Activated naive CD4-positive, alpha-beta T cell treated with anti-CD3 and anti-CD28 coated beads for 36 hours (primary cell): ENCODE data around the gene MYO18B. TPM values are rescaled to one million over a fixed set of nuclear protein-coding genes. Genes with fewer than 3 reads are reported as not detected.

ENCODE experiments used
- CTCF ChIA-PET: fragments of 350-600 bp; sonication (Branson Sonifier 250); formaldehyde crosslinking; loops from one replicate; lab custom pipeline; 2021; ENCODE audit warnings: antibody characterized with exemption; lab: Charles Lee
- DNase-seq: peaks from one replicate; pipeline ENCODE4 v3.0.0-alpha.2; 2020
- H3K27ac Mint-ChIP-seq: one replicate; pipeline ENCODE4 v1.8.0; 2021; ENCODE audit warnings: mild to moderate bottlenecking, mixed read lengths
- H3K27me3 Mint-ChIP-seq: one replicate; pipeline ENCODE4 v1.8.0; 2021; ENCODE audit warnings: low read depth, mixed read lengths
- H3K36me3 Mint-ChIP-seq: one replicate; pipeline ENCODE4 v1.8.0; 2021; ENCODE audit warnings: low read depth, mixed read lengths
- H3K4me1 Mint-ChIP-seq: one replicate; pipeline ENCODE4 v1.8.0; 2021; ENCODE audit warnings: low read depth, mixed read lengths
- H3K4me3 Mint-ChIP-seq: one replicate; pipeline ENCODE4 v1.8.0; 2021; ENCODE audit warnings: mild to moderate bottlenecking, moderate library complexity, mixed read lengths
- H3K9me3 Mint-ChIP-seq: one replicate; pipeline ENCODE4 v1.8.0; 2021; ENCODE audit warnings: mixed read lengths
- intact Hi-C: fragments of 100-400 bp; cut with micrococcal nuclease; formaldehyde crosslinking; loops from one replicate; pipeline ENCODE4 v1.15.1; 2023
- total RNA-seq, 2 experiments: library from RNA; stranded (reverse); gene quantifications; one replicate each; pipeline ENCODE4 v1.2.3, GENCODE V29; 2021

Gene MYO18B, protein sequence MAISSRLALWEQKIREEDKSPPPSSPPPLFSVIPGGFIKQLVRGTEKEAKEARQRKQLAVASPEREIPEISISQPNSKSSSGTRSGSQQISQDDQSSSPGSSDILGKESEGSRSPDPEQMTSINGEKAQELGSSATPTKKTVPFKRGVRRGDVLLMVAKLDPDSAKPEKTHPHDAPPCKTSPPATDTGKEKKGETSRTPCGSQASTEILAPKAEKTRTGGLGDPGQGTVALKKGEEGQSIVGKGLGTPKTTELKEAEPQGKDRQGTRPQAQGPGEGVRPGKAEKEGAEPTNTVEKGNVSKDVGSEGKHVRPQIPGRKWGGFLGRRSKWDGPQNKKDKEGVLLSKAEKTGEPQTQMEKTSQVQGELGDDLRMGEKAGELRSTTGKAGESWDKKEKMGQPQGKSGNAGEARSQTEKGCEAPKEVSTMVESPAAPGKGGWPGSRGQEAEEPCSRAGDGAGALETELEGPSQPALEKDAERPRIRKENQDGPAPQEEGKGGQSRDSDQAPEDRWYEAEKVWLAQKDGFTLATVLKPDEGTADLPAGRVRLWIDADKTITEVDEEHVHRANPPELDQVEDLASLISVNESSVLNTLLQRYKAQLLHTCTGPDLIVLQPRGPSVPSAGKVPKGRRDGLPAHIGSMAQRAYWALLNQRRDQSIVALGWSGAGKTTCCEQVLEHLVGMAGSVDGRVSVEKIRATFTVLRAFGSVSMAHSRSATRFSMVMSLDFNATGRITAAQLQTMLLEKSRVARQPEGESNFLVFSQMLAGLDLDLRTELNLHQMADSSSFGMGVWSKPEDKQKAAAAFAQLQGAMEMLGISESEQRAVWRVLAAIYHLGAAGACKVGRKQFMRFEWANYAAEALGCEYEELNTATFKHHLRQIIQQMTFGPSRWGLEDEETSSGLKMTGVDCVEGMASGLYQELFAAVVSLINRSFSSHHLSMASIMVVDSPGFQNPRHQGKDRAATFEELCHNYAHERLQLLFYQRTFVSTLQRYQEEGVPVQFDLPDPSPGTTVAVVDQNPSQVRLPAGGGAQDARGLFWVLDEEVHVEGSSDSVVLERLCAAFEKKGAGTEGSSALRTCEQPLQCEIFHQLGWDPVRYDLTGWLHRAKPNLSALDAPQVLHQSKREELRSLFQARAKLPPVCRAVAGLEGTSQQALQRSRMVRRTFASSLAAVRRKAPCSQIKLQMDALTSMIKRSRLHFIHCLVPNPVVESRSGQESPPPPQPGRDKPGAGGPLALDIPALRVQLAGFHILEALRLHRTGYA (N-terminal part only)
- under 1 TPM; 0.14 to 0.17 TPM for total RNA-seq

- no peak for DNase-seq
- CTCF ChIA-PET: interaction anchor here (0.9 to 1.4 kb wide), 3 partner anchors 25 to 175 kb away, joined by 3 to 4 read pairs (median 3); no protein-coding TSS in a partner anchor
- no peak within 1 kb of the TSS for H3K27ac Mint-ChIP-seq
- peaks cover 27% of the 10 kb centered on the region for H3K4me1 Mint-ChIP-seq
- no peaks in the 10 kb centered on the region for H3K36me3 Mint-ChIP-seq
- H3K4me3 Mint-ChIP-seq: no peak within 1 kb of the TSS
- no peaks in the 10 kb centered on the region for H3K9me3 Mint-ChIP-seq
- H3K27me3 Mint-ChIP-seq: no peaks in the 10 kb centered on the region
- intact Hi-C loops: no loop called here
Measured at GRCh38 chr22:25741692-25742626, at the start of gene MYO18B. Gene MYO18B (plus strand): TSS chr22:25742188. CDS start chr22:25761093, 18,905 bp downstream.

DNA sequence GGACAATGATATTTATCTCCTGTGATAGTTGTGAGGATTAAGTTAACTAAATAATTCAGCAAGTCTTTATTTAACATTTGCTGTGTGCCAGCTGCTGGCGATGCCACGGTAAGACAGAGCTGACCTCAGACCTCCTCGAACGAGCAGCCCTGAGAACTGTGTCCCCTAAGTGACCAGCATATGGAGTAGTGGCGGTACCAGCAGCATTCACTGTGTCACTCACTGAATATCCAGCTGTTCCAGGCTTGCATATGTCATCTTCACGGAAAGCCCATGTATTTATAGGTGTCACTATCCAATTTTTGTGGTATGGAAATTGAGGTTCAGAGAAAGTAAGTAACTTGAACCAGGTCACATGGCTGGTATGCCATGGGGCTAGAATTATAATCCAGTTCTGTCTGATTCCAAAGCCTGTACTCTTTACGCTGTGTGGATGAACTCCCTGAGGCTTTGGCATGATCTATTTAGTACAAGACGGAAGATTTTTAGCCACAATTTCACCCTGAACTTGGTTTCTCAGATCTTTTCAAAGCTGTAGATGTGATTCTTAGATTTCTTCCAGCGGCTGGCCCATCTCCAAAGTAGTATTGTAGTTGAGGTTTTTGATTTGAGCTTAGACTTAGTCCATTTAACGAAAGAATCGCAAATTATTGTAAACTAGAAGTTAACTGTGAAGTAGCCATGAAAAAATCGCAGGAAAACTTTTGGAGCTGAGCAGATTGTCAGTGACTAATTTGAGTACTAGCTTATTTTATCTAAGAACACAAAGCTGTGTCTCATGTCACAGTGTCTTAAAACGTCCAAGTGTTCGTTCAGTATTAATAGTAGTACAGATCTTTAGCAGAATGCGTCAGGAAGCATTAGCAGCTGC lies 49.4 kb upstream of the MYO18B start:
- CTCF ChIA-PET: interaction anchor here (0.8 to 1.0 kb wide), 2 partner anchors 18 to 332 kb away, joined by 3 read pairs; no protein-coding TSS in a partner anchor
- Mint-ChIP-seq H3K27ac (no peak overlapping the region), H3K4me1 (no peaks in the 10 kb centered on the region), H3K9me3 (no peaks in the 10 kb centered on the region), H3K36me3 (peaks cover 10% of the 10 kb centered on the region), H3K27me3 (no peaks in the 10 kb centered on the region), H3K4me3 (no peak overlapping the region)
- intact Hi-C loops: no loop called here
- no peak for DNase-seq

DNA sequence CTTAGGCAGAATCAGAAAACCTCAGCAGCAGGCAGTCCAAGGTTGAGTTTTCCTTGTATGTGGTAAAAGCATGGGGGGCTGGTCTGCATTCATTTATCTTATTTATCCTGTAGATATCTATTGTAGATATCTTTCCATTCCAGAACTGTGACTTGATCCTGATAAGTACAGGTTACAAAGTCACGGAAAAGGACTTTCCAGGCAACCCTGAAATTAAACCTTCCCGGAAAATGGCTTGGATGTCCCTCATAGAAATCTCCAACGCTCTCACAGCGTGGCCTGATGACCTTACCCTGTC lies 48.8 kb upstream of the MYO18B start:
- no peak for DNase-seq
- CTCF ChIA-PET: interaction anchor here (0.8 to 1.0 kb wide), 2 partner anchors 19 to 333 kb away, joined by 3 read pairs; no protein-coding TSS in a partner anchor
- Mint-ChIP-seq H3K27ac (no peak overlapping the region), H3K4me3 (no peak overlapping the region), H3K4me1 (no peaks in the 10 kb centered on the region), H3K27me3 (no peaks in the 10 kb centered on the region), H3K36me3 (peaks cover 10% of the 10 kb centered on the region), H3K9me3 (no peaks in the 10 kb centered on the region)
- intact Hi-C loops: no loop called here

- CTCF ChIA-PET: interaction anchor here (0.5 kb wide), 1 partner anchor 383 kb away, joined by 3 read pairs; no protein-coding TSS in a partner anchor
- no peaks in the 10 kb centered on the region for H3K27me3 Mint-ChIP-seq
- no peak overlapping the region for H3K27ac Mint-ChIP-seq
- no peaks in the 10 kb centered on the region for H3K4me1 Mint-ChIP-seq
- intact Hi-C loops: no loop called here
- DNase-seq: no peak
- no peaks in the 10 kb centered on the region for H3K9me3 Mint-ChIP-seq
- H3K36me3 Mint-ChIP-seq: peaks cover 12% of the 10 kb centered on the region
- no peak overlapping the region for H3K4me3 Mint-ChIP-seq
Measured at GRCh38 chr22:25694196-25694907, 47.6 kb upstream of the MYO18B start.

DNA sequence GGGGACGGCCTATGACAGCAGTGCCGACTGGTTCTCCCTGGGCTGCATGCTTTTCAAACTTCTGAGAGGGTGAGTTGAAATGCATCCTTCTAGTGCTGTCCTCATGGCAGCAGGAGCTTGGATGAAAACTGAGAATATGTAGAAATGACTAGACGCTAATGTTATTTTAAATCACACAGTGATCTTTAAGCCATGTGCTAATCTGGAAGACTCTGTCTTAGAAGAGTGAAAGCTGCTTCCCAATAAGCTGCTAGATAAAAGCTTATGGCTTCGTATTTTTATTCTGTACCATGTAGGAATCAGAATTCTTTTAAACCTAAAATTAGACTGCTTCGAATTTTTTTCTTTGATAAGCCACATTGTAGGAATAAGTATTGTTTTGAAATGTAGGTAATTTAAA lies 46.8 kb upstream of the MYO18B start:
- no peak overlapping the region for H3K4me3 Mint-ChIP-seq
- no peak overlapping the region for H3K27ac Mint-ChIP-seq
- no peaks in the 10 kb centered on the region for H3K9me3 Mint-ChIP-seq
- no peaks in the 10 kb centered on the region for H3K27me3 Mint-ChIP-seq
- no peaks in the 10 kb centered on the region for H3K4me1 Mint-ChIP-seq
- intact Hi-C loops: no loop called here
- CTCF ChIA-PET: interaction anchor here (0.5 kb wide), 1 partner anchor 384 kb away, joined by 3 read pairs; no protein-coding TSS in a partner anchor
- peaks cover 11% of the 10 kb centered on the region for H3K36me3 Mint-ChIP-seq
- DNase-seq: no peak

GRCh38 chr22:25696763-25697162 lies 45.2 kb upstream of the MYO18B start:
- Mint-ChIP-seq H3K4me3 (no peak overlapping the region), H3K27me3 (no peaks in the 10 kb centered on the region), H3K9me3 (no peaks in the 10 kb centered on the region), H3K4me1 (no peaks in the 10 kb centered on the region), H3K36me3 (peaks cover 10% of the 10 kb centered on the region), H3K27ac (no peak overlapping the region)
- CTCF ChIA-PET: interaction anchor here (1.0 kb wide), 1 partner anchor 235 kb away, joined by 3 read pairs; no protein-coding TSS in a partner anchor
- intact Hi-C loops: no loop called here
- no peak for DNase-seq

DNA sequence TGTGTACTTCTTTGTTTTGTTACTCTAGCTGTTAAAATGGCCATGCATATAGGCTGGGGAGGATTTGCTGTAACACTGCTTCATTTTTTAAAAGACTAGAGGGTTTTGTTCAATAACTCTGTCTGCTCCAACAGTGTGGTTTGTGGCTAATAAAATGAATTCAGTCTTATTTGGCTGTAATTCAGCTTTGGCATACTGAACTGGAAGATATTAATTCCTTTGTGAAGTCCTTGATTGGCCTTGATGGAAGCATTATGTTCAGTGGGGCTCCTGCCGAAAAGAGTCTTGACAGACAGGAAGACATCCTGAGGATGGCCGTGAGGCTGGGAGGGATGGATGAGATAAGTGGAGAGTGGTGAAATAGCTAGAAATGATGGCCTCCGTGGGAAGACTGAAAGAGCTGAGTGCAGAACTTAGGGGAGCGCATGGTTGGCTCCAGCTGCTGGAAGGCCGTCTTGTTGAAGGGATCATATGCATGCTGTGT lies 44.8 kb upstream of the MYO18B start:
- Mint-ChIP-seq H3K27me3 (no peaks in the 10 kb centered on the region), H3K4me1 (no peaks in the 10 kb centered on the region), H3K4me3 (no peak overlapping the region), H3K9me3 (no peaks in the 10 kb centered on the region), H3K36me3 (peaks cover 10% of the 10 kb centered on the region), H3K27ac (no peak overlapping the region)
- intact Hi-C loops: no loop called here
- no peak for DNase-seq
- CTCF ChIA-PET: interaction anchor here (1.0 kb wide), 1 partner anchor 235 kb away, joined by 3 read pairs; no protein-coding TSS in a partner anchor

- Mint-ChIP-seq H3K9me3 (no peaks in the 10 kb centered on the region), H3K27ac (no peak overlapping the region), H3K36me3 (peaks cover 10% of the 10 kb centered on the region), H3K27me3 (no peaks in the 10 kb centered on the region), H3K4me3 (no peak overlapping the region), H3K4me1 (peaks cover 4% of the 10 kb centered on the region)
- no peak for DNase-seq
- intact Hi-C loops: no loop called here
- CTCF ChIA-PET: interaction anchor here (0.6 kb wide), 1 partner anchor 155 kb away, joined by 4 read pairs; no protein-coding TSS in a partner anchor
Measured at GRCh38 chr22:25697978-25698377, 44.0 kb upstream of the MYO18B start.

GRCh38 chr22:25698461-25698860 lies 43.5 kb upstream of the MYO18B start:
- Mint-ChIP-seq H3K4me3 (no peak overlapping the region), H3K36me3 (peaks cover 10% of the 10 kb centered on the region), H3K4me1 (peaks cover 8% of the 10 kb centered on the region), H3K27ac (no peak overlapping the region), H3K9me3 (no peaks in the 10 kb centered on the region), H3K27me3 (no peaks in the 10 kb centered on the region)
- no peak for DNase-seq
- CTCF ChIA-PET: interaction anchor here (0.6 kb wide), 1 partner anchor 155 kb away, joined by 4 read pairs; no protein-coding TSS in a partner anchor
- intact Hi-C loops: no loop called here

- Mint-ChIP-seq H3K4me3 (no peak overlapping the region), H3K4me1 (peaks cover 8% of the 10 kb centered on the region), H3K36me3 (peaks cover 11% of the 10 kb centered on the region), H3K27ac (no peak overlapping the region), H3K9me3 (no peaks in the 10 kb centered on the region), H3K27me3 (no peaks in the 10 kb centered on the region)
- CTCF ChIA-PET: no interaction called here
- no peak for DNase-seq
- intact Hi-C loops: no loop called here
Measured at GRCh38 chr22:25698978-25699377, 43.0 kb upstream of the MYO18B start.
